ENCODE data around the gene NDUFS6. TPM values are rescaled to one million over a fixed set of nuclear protein-coding genes. Genes with fewer than 3 reads are reported as not detected.

NDUFS6 gene
- 10.3 TPM for total RNA-seq

DNA sequence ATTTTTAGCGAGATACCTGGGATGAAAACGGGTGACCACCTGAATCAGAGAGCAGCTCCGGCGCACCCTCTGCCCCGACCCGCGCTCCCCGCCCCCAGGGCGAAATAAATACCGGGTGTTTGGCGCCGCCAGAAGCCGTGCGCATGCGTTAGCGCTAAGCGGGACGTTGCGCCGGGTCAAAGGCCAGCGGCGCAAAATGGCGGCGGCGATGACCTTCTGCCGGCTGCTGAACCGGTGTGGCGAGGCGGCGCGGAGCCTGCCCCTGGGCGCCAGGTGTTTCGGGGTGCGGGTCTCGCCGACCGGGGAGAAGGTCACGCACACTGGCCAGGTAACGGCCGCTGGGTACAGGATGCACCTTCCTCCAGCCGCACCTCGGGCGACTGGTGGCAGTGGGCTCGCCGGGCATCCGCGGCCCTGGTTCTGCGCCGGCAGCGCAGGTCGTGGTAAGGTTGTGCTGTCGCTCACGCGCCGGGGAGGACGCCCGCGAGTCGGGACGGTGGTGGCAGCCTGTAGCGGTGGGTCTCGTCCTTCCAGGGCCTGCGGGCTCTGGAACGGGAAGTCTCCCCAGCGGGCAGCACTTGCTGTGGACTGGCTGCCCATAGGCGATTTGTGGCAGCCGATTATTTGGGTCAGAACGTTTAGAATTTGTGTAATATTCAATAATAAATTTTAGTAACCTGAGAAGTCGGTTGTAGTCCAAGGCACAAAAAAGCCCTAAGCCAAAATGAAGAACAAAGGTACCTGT lies at the start of gene NDUFS6:
Gene NDUFS6 (plus strand): TSS at position 186 of the 745 bp plus-strand sequence. CDS start 11 bp downstream, at position 197.
- Histone ChIP-seq H3K4me3 (ENCODE audit: low read length) (peak within 1 kb of the TSS; percentile 82), H3K9me3 (ENCODE audit: low read depth, low read length) (no peaks in the 10 kb centered on the region), H3K4me1 (ENCODE audit: insufficient read depth, low read length) (peaks cover 32% of the 10 kb centered on the region), H3K27me3 (ENCODE audit: insufficient read depth, low read length) (no peaks in the 10 kb centered on the region)

DNA sequence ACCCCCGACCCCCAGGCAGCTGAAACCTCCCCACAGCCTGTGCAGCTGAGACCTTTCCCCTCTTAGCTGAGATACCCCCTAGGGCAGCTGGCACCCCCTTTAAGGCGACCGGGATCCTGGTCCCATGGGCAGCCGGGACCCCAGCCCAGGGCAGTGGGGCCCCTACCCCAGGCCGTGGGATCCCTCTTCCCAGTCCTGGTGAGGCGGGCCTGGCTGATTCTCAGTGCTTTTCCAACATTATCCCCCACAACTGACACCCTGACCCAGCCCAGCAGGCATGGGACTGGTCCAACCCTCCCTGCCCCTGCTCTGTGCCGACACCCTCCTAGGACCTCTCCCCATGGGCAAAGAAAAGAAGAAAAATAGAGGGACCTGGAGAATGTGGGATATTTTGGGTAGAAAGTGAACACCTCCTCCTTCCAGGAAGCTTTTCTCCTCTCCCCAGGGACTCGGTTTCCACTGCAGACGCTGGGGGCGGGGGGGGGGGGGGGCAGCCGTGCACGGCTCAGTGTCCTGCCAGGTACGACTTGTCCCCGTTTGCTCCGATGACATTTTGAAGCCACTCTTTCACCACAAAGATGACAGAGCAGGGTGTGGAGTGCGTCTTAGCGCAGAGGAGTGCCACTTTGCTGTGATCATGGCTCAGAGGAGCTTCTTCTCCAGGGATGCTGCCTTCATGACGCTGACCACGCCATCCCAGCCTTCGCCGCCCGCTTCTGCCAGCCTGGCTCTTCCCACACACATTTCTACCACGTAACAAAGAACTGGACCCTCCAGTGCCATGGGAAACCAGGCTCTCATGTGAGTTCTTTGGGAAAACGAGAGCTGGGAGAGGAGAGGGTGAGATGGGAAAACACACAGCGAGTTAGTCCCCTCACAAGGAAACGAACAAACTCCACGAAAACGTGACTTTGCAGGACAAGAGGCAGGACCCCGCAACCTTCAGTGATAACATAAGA lies 49.1 kb upstream of the NDUFS6 start:
- H3K27me3 ChIP-seq (ENCODE audit: insufficient read depth, low read length) = no peaks in the 10 kb centered on the region
- no peak overlapping the region for H3K4me3 ChIP-seq (ENCODE audit: low read length)
- no peaks in the 10 kb centered on the region for H3K4me1 ChIP-seq (ENCODE audit: insufficient read depth, low read length)
- H3K9me3 ChIP-seq (ENCODE audit: low read depth, low read length) = no peaks in the 10 kb centered on the region

DNA sequence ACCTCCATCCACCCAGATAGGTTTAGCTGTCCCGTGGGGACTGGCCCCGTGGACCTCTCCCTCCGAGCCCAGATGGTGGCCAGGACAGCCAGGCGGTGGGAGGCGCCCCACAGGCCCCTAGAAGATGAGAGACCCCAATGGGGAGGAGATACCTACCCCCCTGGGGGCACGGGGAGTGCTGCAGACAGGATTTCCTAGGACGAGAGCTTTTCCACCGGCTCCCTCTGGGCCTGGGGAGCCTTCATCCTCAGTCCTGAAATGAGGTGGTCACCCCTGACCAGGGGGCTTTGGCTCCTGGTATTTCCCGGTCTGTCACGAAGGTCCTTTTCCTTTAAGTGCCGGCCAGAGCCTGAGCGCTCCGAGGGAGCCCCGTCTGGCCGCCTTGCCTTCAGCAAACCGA lies 48.3 kb upstream of the NDUFS6 start:
- no peaks in the 10 kb centered on the region for H3K27me3 ChIP-seq (ENCODE audit: insufficient read depth, low read length)
- H3K9me3 ChIP-seq (ENCODE audit: low read depth, low read length) = no peaks in the 10 kb centered on the region
- no peak overlapping the region for H3K4me3 ChIP-seq (ENCODE audit: low read length)
- no peaks in the 10 kb centered on the region for H3K4me1 ChIP-seq (ENCODE audit: insufficient read depth, low read length)

DNA sequence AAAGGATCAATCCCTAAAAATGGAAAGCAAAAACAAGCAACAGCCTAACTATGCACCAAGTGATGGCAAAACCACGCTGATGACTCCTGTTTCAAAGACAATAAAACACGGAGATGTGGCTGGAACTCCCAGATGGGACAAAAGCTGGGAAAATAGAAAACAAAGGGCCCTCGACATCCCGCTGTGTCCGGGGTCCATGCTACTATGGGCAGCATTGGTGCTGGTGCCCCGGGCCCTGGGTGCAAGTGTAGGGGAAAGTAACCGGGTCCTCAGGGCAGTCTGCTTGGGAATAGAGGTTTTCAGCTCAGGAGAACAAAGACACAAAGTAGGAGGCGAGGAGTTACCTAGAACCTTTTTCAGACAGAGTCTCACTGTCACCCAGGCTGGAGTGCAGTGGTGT lies 47.7 kb upstream of the NDUFS6 start:
- no peaks in the 10 kb centered on the region for H3K4me1 ChIP-seq (ENCODE audit: insufficient read depth, low read length)
- no peaks in the 10 kb centered on the region for H3K27me3 ChIP-seq (ENCODE audit: insufficient read depth, low read length)
- no peak overlapping the region for H3K4me3 ChIP-seq (ENCODE audit: low read length)
- no peaks in the 10 kb centered on the region for H3K9me3 ChIP-seq (ENCODE audit: low read depth, low read length)

DNA sequence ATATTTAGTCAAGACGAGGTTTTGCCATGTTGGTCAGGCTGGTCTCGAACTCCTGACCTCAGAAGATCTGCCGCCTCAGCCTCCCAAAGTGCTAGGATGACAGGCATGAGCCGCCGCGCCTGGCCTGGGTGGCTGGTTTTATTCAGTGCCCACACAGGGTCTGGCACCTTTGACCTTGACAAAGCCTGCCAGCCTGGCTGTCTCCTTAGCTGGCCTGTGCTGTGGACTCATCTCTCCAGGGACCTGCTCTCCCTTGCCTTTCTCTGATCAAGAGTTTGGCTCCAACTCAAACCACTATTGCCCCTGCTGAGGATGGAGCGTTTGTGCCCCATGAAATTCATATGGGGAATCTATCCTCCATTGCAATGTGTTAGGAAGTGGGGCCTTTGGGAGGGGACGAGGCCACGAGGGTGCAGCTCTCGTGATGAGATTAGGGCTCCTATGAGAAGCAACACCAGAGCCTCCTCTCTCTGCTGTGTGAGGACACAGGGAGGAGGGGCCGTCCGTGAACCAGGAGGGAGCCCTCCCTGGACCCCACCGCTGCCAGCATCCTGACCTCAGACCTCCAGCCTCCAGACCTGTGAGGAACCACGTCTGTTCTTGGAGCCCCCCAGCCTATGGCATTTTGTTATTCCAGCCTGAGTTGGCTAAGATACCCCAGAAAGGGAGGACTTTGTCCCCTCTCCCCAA lies 46.5 kb upstream of the NDUFS6 start:
- Histone ChIP-seq H3K4me3 (ENCODE audit: low read length) (no peak overlapping the region), H3K27me3 (ENCODE audit: insufficient read depth, low read length) (no peaks in the 10 kb centered on the region), H3K4me1 (ENCODE audit: insufficient read depth, low read length) (no peaks in the 10 kb centered on the region), H3K9me3 (ENCODE audit: low read depth, low read length) (no peaks in the 10 kb centered on the region)

DNA sequence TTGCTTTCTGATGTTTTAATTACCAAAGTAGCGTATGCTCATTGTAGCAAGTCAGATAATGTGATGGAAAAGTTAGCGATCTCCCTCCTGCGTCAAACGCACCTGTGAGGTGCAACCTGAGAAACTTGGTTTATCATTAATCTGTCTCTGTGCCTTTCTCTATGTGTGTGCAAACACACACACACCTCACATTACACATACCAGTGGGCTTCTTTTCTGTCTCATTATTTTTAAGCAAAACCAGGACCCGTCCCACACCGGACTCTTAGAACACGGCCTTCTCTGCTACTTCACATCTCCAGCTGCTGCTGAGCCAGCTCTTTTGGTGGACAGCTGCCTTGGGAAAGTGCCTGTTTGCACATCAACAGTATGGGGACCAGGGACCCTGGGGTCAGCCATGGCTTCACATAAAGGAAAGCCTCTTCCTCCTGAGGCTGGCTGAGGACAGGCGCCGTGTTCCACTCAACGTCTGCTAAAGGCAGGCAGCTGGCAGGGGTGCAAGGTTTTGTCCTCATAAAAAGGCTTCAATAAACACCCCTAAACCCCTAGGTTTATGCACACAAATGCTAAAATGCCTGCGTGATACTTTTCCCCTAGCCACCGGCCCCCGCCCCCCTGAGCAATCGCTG lies 45.8 kb upstream of the NDUFS6 start:
- Histone ChIP-seq H3K27me3 (ENCODE audit: insufficient read depth, low read length) (no peaks in the 10 kb centered on the region), H3K4me1 (ENCODE audit: insufficient read depth, low read length) (no peaks in the 10 kb centered on the region), H3K4me3 (ENCODE audit: low read length) (no peak overlapping the region), H3K9me3 (ENCODE audit: low read depth, low read length) (no peaks in the 10 kb centered on the region)

DNA sequence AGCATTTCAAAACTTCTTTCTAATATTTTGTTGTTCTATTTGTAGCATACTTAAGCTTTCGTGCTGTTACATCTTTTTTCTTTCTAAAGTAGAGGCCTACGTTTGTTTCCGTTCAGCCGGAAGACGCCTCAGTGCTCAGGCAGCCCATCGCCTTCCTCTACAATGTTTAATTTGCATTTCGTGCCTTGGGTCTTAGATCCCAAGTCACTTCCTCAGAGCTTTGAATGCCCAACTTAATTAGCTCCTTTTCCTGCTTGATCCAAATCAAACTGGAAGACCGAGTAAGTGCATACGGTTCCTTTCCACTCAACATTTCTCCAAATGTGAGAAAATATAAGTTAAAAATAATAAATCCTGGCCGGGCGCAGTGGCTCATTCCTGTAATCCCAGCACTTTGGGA lies 44.7 kb upstream of the NDUFS6 start:
- no peaks in the 10 kb centered on the region for H3K27me3 ChIP-seq (ENCODE audit: insufficient read depth, low read length)
- no peaks in the 10 kb centered on the region for H3K9me3 ChIP-seq (ENCODE audit: low read depth, low read length)
- H3K4me3 ChIP-seq (ENCODE audit: low read length) = no peak overlapping the region
- H3K4me1 ChIP-seq (ENCODE audit: insufficient read depth, low read length) = no peaks in the 10 kb centered on the region

DNA sequence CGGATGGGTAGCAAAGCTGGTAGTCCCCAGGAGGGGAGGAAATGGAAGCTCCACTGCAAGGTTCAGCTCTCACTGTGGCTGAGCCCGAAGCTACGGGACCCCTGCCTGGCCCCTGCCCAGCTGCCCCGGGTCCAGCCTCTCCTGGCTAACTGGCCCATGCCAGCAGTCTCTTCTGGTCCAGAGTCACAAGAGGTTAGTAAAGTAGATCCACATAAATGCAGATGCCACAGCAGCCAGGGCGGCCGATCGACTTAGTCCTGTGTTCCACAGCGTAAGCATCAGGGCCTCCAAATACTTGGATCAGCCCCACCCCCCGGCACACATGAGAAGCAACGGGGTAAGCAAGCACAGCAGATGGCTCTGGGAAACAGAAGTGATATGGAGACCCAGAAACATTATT lies 43.7 kb upstream of the NDUFS6 start:
- no peaks in the 10 kb centered on the region for H3K27me3 ChIP-seq (ENCODE audit: insufficient read depth, low read length)

DNA sequence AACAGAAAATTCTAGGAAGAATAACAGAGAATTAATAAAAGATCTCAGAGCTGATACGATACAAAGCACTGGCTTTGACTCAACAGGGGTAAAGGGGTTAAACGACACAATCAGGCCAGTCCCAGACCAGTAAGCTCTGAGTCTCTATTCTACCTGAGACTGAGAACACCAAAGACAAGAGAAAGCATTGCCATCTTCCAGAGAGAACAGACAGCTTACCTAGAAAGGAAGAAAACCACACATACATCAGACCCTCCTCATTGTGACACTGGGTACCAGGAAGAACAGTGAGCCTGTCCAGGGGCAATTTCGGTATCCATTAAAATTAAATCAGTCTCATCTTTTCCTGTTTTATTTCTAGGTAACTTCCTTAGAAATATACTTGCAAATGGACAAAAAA lies 42.6 kb upstream of the NDUFS6 start:
- no peaks in the 10 kb centered on the region for H3K4me1 ChIP-seq (ENCODE audit: insufficient read depth, low read length)
- H3K27me3 ChIP-seq (ENCODE audit: insufficient read depth, low read length) = no peaks in the 10 kb centered on the region
- no peaks in the 10 kb centered on the region for H3K9me3 ChIP-seq (ENCODE audit: low read depth, low read length)
- H3K4me3 ChIP-seq (ENCODE audit: low read length) = no peak overlapping the region

More for the DNA sequence above, 43.7 kb upstream of the NDUFS6 start:
- H3K4me1 ChIP-seq (ENCODE audit: insufficient read depth, low read length) = no peaks in the 10 kb centered on the region
- H3K4me3 ChIP-seq (ENCODE audit: low read length) = no peak overlapping the region
- H3K9me3 ChIP-seq (ENCODE audit: low read depth, low read length) = no peaks in the 10 kb centered on the region

DNA sequence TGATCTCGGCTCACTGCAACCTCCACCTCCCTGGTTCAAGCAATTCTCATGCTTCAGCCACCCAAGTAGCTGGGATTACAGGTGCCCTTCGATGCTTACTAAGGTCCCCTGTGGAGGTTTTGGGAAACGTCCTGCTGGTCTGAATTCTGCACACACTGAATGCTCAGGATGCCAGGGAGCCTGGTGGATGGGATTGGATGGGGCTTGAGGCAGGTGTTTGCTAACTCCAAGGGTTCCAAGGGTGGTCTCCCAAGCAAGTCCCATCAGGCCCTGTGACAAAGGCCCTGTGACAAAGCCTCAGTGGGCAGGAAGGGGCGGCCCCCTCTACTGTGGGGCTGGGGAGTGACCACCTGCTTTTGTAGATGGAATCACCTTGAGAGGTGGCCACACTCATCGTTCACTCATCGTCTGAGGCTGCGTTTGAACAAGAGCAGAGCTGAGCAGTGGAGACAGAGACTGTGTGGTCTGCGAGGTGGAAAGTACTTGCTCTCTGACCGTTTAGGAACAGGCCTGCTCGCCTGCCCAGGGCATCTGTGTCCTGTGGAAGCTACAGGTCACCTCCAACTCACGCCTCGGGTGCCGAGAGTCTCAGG lies 41.7 kb upstream of the NDUFS6 start:
- Histone ChIP-seq H3K4me1 (ENCODE audit: insufficient read depth, low read length) (no peaks in the 10 kb centered on the region), H3K9me3 (ENCODE audit: low read depth, low read length) (no peaks in the 10 kb centered on the region), H3K27me3 (ENCODE audit: insufficient read depth, low read length) (no peaks in the 10 kb centered on the region), H3K4me3 (ENCODE audit: low read length) (no peak overlapping the region)

DNA sequence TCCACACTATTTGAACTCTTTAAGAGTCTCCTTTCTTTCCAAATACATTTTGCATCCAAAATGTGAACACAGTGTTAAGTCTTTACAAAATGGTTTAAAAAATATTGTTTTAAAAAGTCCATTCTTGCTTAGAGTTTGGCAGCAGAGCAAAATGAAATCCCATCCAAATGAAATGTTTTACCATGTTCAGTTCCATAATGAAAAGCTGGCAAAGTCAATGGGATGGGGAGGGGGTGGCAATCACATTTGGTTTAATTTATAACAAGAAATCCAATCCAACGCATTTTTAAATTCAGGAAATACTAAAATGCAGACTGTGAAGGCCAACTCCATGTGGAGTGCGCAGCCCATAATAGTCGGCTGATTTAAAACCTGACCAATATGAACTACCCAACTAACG lies 41.0 kb upstream of the NDUFS6 start:
- Histone ChIP-seq H3K27me3 (ENCODE audit: insufficient read depth, low read length) (no peaks in the 10 kb centered on the region), H3K4me3 (ENCODE audit: low read length) (no peak overlapping the region), H3K9me3 (ENCODE audit: low read depth, low read length) (no peaks in the 10 kb centered on the region), H3K4me1 (ENCODE audit: insufficient read depth, low read length) (no peaks in the 10 kb centered on the region)

DNA sequence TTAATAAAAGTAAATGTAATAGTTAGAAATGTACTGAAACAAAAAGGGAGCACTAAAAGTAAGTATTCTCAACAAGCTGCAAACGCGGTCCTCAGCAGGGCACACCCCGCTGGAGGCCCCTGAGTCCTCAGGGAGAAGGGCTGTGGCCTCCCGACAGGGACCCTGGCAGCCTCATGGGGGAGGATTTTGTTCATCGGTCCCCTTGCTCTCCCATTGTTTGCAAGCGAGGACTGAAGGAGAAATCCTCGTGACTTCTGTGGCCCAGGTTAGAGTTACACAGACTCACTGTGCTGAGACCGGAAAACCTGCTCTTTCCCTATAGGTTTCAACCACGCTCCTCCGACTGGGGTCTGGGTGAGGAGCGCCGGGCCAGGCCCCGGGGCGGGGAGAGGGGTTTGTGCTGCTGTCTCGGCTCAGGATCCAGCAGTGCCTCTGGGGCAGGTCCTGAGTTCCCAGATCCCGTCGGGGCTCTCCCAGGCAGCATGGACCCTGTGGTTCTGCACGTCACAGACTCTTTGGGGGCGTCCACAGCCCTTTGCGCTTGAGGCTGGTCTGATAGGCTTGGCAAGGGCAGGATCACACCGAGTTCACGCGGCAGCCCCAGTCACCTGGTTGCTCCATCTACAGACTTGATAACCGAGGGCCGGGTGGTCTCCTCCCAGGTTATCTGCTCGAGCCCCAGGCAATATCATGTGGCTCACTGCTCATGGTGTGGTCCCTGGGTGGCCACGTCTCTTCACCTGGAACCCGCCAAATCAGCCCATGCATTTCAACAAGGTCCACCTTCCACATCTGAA lies 40.4 kb upstream of the NDUFS6 start:
- Histone ChIP-seq H3K4me3 (ENCODE audit: low read length) (no peak overlapping the region), H3K27me3 (ENCODE audit: insufficient read depth, low read length) (no peaks in the 10 kb centered on the region), H3K9me3 (ENCODE audit: low read depth, low read length) (no peaks in the 10 kb centered on the region), H3K4me1 (ENCODE audit: insufficient read depth, low read length) (no peaks in the 10 kb centered on the region)

DNA sequence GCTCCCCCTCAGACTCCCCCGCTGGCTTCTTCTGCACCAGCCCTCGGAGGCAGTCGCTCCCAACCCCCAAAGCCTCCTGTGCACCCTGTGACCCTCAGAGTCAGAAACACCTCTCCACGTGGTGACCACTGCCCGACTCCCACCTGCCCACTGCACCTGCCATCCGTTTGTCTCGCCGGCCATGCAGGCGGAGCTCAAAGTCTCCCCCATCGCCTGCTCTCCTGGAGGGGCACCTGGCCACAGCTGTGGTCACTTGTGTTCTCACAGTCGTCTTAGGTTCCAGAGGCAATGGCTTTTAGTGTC lies 39.8 kb upstream of the NDUFS6 start:
- Histone ChIP-seq H3K4me1 (ENCODE audit: insufficient read depth, low read length) (no peaks in the 10 kb centered on the region), H3K27me3 (ENCODE audit: insufficient read depth, low read length) (no peaks in the 10 kb centered on the region), H3K9me3 (ENCODE audit: low read depth, low read length) (no peaks in the 10 kb centered on the region), H3K4me3 (ENCODE audit: low read length) (no peak overlapping the region)
